HG02943 (cell line): ENCODE data around the gene C5AR2.
"Not testable (repeated sequence)": the region's sequence is repeated elsewhere in the genome, so short reads cannot be mapped to it uniquely, and the experiment has no call there.

Experiments used
- ATAC-seq: cut with Tn5 transposase; IDR thresholded peaks from one replicate; pipeline ENCODE4 v1.9.1; 2021; ENCODE audit warnings: mild to moderate bottlenecking, low read depth, moderate library complexity; ENCODE audit not compliant: unreplicated experiment

Gene C5AR2

GRCh38 chr19:47357788-47358680 lies 26.1 kb downstream of the C5AR2 start:
- no peak for ATAC-seq

GRCh38 chr19:47358936-47359335 lies 27.0 kb downstream of the C5AR2 start:
- no peak for ATAC-seq

GRCh38 chr19:47362321-47362720 lies 30.3 kb downstream of the C5AR2 start:
- no peak for ATAC-seq

- ATAC-seq = no peak
Observed at GRCh38 chr19:47363758-47364531, 32.0 kb downstream of the C5AR2 start.

GRCh38 chr19:47365455-47365854 lies 33.5 kb downstream of the C5AR2 start:
- ATAC-seq = not testable (repeated sequence)

GRCh38 chr19:47370045-47370611 lies 38.2 kb downstream of the C5AR2 start:
- no peak for ATAC-seq

- no peak for ATAC-seq
Observed at GRCh38 chr19:47371261-47371660, 39.3 kb downstream of the C5AR2 start.

GRCh38 chr19:47372603-47373002 lies 40.6 kb downstream of the C5AR2 start:
- ATAC-seq = no peak

GRCh38 chr19:47373246-47374240 lies 41.6 kb downstream of the C5AR2 start:
- ATAC-seq = no peak

GRCh38 chr19:47374876-47375693 lies 43.1 kb downstream of the C5AR2 start:
- ATAC-seq = no peak

- ATAC-seq = no peak
Observed at GRCh38 chr19:47375694-47376588, 44.0 kb downstream of the C5AR2 start.

GRCh38 chr19:47376589-47377144 lies 44.7 kb downstream of the C5AR2 start:
- ATAC-seq = no peak

- no peak for ATAC-seq
Observed at GRCh38 chr19:47377208-47377701, 45.3 kb downstream of the C5AR2 start.

GRCh38 chr19:47377801-47378200 lies 45.8 kb downstream of the C5AR2 start:
- no peak for ATAC-seq

GRCh38 chr19:47378246-47378645 lies 46.3 kb downstream of the C5AR2 start:
- no peak for ATAC-seq

GRCh38 chr19:47379381-47379938 lies 47.5 kb downstream of the C5AR2 start:
- ATAC-seq = no peak

GRCh38 chr19:47380559-47380958 lies 48.6 kb downstream of the C5AR2 start:
- no peak for ATAC-seq
